ENCODE results near the gene AHRR. TPM values are rescaled to one million over a fixed set of nuclear protein-coding genes. Genes with fewer than 3 reads are reported as not detected.

AHRR gene
- total RNA-seq, 2 donors from 2014 or later = 0.12 to 0.30 TPM

GRCh38 chr5:435156-435790, 113.8 kb downstream of the AHRR start:
- no peak for DNase-seq (ENCODE audit: low spot score)
- Histone ChIP-seq H3K27me3 (no peaks in the 10 kb centered on the region), H3K27ac (no peak overlapping the region), H3K36me3 (no peaks in the 10 kb centered on the region), H3K9me3 (no peaks in the 10 kb centered on the region), H3K4me3 (no peak overlapping the region), H3K4me1 (no peaks in the 10 kb centered on the region)
- TF ChIP-seq, protein P1, sequence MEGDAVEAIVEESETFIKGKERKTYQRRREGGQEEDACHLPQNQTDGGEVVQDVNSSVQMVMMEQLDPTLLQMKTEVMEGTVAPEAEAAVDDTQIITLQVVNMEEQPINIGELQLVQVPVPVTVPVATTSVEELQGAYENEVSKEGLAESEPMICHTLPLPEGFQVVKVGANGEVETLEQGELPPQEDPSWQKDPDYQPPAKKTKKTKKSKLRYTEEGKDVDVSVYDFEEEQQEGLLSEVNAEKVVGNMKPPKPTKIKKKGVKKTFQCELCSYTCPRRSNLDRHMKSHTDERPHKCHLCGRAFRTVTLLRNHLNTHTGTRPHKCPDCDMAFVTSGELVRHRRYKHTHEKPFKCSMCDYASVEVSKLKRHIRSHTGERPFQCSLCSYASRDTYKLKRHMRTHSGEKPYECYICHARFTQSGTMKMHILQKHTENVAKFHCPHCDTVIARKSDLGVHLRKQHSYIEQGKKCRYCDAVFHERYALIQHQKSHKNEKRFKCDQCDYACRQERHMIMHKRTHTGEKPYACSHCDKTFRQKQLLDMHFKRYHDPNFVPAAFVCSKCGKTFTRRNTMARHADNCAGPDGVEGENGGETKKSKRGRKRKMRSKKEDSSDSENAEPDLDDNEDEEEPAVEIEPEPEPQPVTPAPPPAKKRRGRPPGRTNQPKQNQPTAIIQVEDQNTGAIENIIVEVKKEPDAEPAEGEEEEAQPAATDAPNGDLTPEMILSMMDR (IDR thresholded peaks at IDR 0.05) = no peak

- Histone ChIP-seq H3K27me3 (no peaks in the 10 kb centered on the region), H3K36me3 (no peaks in the 10 kb centered on the region), H3K4me1 (no peaks in the 10 kb centered on the region), H3K9me3 (no peaks in the 10 kb centered on the region), H3K27ac (no peak overlapping the region), H3K4me3 (no peak overlapping the region)
- TF ChIP-seq, protein P1 (IDR thresholded peaks at IDR 0.05) = no peak
- no peak for DNase-seq (ENCODE audit: low spot score)
Measured at GRCh38 chr5:435961-436640, 114.6 kb downstream of the AHRR start.

- no peaks in the 10 kb centered on the region for H3K36me3 ChIP-seq
- DNase-seq (ENCODE audit: low spot score) = no peak
- no peaks in the 10 kb centered on the region for H3K27me3 ChIP-seq
- no peak overlapping the region for H3K4me3 ChIP-seq
- no peak overlapping the region for H3K27ac ChIP-seq
- TF ChIP-seq, protein P1 (IDR thresholded peaks at IDR 0.05) = no peak
- H3K9me3 ChIP-seq = no peaks in the 10 kb centered on the region
- no peaks in the 10 kb centered on the region for H3K4me1 ChIP-seq
Measured at GRCh38 chr5:436641-436975, 115.1 kb downstream of the AHRR start.

DNA sequence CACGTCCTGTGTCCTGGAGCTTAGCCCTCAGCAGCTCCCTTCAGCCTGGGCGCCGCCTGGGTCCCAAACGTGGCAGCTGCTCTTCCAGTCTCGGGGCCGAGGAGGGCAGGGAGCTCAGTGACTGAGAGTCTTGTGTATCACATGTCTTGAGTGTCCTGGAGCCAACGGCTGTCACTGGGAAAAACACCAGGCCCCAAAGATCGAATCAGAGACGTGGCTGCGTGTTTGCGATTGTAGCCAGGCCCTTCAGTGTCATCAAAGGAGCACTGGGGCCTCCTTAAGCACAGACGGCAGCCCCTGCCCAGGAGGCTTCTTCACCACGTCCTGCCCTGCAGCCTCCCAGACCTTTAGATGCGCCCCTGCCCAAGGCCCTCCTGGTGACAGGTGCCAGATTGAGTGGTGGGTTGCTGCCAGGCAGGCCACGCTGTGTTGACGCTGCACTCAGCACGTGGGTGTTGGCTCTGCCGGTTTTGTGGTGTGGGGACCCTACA, 115.8 kb downstream of the AHRR start:
- no peaks in the 10 kb centered on the region for H3K9me3 ChIP-seq
- no peaks in the 10 kb centered on the region for H3K36me3 ChIP-seq
- no peaks in the 10 kb centered on the region for H3K27me3 ChIP-seq
- no peak for DNase-seq (ENCODE audit: low spot score)
- H3K4me3 ChIP-seq = no peak overlapping the region
- TF ChIP-seq, protein P1 (IDR thresholded peaks at IDR 0.05) = no peak
- H3K4me1 ChIP-seq = peaks cover 0 to 5% of the 10 kb centered on the region in 2 donors
- no peak overlapping the region for H3K27ac ChIP-seq

DNA sequence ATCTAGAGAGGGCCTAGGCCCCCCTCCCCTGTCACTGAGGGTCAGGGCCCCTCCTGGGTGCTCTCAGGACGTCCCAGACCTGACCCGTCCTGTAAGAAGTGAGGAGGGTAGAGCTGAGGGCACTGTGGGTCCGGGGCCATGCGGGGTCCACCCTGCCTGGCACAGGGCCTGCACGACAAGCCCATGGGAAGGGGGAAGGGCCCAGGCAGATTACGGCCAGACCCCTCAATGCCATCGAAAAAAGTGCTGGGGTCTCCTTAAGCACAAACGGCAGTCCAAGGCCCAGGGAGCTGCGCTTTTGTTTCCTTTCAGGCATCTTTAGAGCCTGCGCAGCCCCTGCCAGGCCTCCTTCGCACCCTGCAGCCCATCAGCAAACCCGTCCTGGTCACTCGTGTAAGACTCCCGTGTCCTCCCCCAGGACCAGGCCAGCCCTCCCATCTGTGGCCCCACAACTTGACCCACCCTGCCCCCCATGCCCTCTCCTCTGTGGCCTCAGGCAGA, 117.0 kb downstream of the AHRR start:
- Histone ChIP-seq H3K4me1 (peaks cover 0 to 9% of the 10 kb centered on the region in 2 donors), H3K27me3 (no peaks in the 10 kb centered on the region), H3K36me3 (no peaks in the 10 kb centered on the region), H3K9me3 (no peaks in the 10 kb centered on the region), H3K27ac (no peak overlapping the region), H3K4me3 (no peak overlapping the region)
- DNase-seq (ENCODE audit: low spot score) = no peak
- TF ChIP-seq, protein P1 (IDR thresholded peaks at IDR 0.05) = no peak
